NCI-H2107 treated with DMSO at 0.1 percent for 48 hours (cell line): ENCODE results near the gene CCR5.
A peak's percentile ranks its signal among the peaks of the same experiment; 100 is the strongest.

ENCODE experiments used
- DNase-seq: peaks from one replicate; lab custom pipeline; 2025; ENCODE audit not compliant: unreplicated experiment; lab: John Stamatoyannopoulos, UW

The CCR5 gene

GRCh38 chr3:46406788-46407611 lies 36.3 kb downstream of the CCR5 start, which contains the start of the genes CCR5AS and CCRL2:
TSS of gene CCR5AS (minus strand) at chr3:46407066.
TSS of gene CCRL2 (plus strand) at chr3:46407259. CDS start at chr3:46408080, 821 bp downstream.
- DNase-seq, result no peak

- DNase-seq, result no peak
Measured at GRCh38 chr3:46407970-46408369, 37.2 kb downstream of the CCR5 start.

DNA sequence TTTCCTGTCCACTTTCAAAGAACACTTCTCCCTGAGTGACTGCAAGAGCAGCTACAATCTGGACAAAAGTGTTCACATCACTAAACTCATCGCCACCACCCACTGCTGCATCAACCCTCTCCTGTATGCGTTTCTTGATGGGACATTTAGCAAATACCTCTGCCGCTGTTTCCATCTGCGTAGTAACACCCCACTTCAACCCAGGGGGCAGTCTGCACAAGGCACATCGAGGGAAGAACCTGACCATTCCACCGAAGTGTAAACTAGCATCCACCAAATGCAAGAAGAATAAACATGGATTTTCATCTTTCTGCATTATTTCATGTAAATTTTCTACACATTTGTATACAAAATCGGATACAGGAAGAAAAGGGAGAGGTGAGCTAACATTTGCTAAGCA lies 38.1 kb downstream of the CCR5 start:
- no peak for DNase-seq

DNA sequence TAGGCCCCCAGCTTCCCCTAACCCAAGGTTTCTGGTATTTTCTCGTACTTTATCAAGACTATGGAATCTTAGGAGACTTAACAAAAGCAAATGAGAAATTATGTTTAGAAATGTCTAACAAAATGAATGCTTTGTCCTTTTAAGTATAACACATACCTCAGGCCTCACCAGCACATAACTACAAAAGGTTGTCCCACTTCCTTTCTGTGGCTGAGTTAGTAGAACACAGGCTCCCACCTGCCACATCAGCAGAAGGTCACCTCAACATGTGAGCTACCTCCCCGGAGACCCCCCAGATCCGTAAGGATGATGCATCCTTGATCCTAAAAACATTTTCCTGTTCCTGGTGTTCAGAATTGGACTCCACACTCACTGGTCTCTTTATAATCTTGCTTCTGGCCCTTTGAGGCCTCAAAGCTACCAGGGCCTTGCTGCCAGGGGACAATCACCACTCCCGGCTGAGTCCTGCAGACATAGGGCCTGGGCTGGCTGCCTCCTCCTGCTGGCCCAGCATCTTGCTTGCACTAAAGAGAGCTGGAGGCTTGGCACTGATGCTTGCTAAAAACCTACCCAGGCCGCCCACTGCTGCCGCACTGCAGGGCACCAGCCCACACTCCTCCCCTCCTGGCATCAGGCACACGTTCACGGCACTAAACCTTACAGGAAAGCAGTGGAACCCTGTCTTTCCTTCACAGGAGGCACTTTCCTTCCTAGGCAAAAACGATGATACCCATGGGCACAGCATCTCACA lies 39.2 kb downstream of the CCR5 start:
- no peak for DNase-seq

DNA sequence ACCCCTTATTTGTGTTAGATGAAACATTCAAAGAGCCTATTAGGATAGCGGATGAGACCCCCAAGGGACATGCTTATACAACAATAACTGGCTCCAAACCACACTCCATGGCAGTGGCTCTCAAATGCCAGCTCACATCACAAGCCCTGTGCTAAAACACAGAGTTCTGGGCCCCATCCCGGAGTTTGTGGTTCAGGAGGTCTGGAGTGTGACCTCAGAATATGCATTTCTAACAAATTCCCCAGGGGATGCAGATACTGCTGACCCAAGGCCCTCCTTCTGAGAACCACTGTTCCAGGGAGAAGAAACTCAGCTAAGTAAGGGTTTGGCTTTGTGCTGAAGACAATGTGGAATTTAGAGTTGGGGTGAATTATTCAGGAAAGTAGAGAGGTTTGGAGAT lies 39.9 kb downstream of the CCR5 start:
- no peak for DNase-seq

GRCh38 chr3:46411271-46411670 lies 40.5 kb downstream of the CCR5 start:
- no peak for DNase-seq

GRCh38 chr3:46412786-46413298 lies 42.1 kb downstream of the CCR5 start:
- DNase-seq, result no peak

DNA sequence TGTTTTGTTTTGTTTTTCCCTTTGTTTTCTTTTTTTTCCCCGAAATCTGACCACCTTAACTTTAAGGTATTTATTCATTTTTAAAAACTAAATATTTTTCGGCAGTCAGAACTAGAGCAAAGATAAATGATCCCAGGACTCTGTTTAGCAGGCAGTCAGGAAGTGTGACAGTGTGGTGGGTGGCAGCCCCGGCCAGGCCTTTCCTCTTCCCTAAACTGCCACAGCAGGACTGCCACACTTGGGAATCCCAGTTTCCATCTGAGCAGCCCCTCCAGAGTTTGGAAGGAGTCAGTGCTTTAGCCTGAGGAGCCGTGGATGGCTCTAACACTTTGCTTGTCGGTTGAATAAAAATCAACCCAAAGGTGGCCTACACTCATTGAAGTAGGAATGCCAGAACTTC lies 43.2 kb downstream of the CCR5 start:
- no peak for DNase-seq

DNA sequence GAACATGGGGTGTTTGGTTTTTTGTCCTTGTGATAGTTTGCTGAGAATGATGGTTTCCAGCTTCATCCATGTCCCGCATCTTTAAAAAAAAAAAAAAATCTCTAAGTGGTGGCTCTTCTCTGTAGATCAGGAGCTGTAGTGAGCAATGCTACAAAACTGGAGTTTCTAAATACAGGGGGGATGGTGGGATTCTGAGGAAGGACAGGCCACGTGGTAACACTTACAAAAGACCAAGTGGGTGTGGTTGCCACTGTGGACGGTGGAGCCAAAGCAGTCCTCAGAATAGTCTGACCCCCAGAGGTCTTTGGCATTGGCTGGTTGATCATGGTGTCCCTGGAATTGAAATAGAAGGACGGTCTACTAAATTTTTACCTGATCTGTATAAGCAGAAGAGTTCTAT lies 44.0 kb downstream of the CCR5 start:
- no peak for DNase-seq

DNA sequence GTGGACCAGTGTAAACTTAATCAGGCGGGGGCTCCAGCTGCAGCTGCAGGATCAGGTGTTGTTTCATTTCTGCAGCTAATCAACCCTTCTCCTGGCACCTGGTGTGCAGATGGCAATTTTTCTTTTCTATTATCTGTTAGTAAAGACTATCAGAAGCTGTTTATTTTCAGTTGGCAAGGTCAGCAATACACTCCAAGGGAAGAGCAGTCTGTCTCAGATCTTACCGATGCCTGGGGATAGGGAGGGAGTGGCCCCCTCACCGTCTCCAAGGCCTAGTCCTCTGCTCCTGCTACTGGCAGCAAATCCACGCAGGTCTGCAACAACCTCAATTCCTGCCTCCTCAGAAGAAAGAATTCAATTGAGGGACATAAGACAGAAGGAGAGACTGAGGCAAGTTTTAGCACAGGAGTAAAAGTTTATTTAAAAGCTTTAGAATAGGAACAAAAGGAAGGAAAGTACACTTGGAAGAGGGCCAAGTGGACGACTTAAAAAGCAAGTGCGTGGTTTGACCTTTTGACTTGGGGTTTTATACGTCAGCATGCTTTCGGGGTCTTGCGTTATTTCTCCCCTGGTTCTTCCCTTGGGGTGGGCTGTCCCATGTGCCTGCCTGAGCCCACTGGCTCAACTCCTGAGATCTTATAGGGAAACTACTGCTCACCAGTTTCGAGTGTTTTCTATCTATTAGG lies 45.5 kb downstream of the CCR5 start:
- peak; percentile 63 for DNase-seq

DNA sequence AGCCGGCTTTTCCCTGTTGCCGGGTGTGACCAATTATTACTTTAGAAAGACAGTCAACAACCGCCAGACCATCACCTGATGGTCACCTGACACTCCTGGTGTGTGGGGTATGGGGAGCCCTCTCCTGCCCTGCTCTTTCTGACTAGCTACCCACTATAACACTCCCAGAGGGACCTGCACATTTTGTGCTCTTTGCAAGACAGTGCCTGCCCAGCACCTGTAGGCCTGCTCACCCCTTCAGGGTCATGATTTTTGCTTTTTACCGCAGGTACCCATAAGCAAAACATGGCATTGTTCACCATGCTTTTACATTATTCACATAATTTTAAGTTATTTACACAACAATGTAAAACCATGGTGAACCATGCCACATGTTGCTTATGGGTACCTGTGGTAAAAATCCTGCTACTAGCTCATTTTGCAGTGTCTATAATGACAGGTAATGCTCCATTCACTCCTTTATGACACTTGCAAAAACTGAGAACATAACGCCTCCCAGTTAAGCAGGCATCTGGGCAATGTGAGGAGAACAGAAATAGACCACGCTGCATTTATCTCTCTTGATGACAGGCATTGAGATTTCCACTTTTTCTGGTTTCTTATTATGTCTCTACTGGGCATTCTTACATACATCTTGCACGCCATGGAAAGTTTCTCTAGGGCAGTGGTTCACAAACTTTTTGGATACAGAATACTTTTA lies 46.2 kb downstream of the CCR5 start:
- DNase-seq, result peak; percentile 6

- no peak for DNase-seq
Measured at GRCh38 chr3:46417841-46418611, 47.3 kb downstream of the CCR5 start.

DNA sequence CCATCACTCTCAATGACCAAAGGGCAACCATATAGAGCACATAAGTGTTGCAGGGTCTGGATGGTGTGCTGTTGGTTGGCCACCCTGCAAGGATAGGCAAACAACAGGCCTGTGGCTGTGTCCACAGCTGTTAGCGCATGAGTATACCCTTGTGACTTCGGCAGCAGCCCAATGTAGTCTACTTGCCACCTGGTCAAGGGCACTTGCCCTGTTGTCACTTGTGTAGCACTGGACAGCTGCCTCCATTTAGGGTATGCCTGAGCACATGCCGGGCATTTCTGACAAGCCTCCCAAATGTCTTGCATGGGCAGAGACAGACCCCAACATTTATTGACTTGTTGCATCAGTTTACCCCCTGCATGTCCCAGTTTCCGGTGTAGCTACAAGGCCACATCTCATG lies 49.1 kb downstream of the CCR5 start:
- DNase-seq, result no peak

GRCh38 chr3:46420931-46421330 lies 50.2 kb downstream of the CCR5 start:
- no peak for DNase-seq

GRCh38 chr3:46422617-46423016 lies 51.9 kb downstream of the CCR5 start:
- no peak for DNase-seq

DNA sequence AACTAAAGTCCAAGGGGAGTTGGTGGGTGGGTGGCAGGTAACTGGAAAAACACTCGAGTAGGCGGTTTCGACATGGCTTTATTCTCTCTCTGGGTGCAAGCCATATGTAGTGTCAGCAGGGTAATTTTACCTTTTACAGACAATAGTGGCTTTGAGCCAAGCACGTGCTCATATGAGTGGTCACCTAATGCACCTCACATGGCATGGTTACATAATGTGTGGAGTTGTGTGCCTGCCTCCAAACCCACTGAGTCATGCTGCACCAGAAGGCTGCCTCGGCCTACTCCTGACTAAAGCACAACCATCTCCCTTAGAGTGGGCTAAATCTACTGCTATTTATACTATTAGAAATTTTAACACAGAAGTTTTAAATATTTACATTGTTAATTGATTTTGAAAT lies 52.8 kb downstream of the CCR5 start:
- no peak for DNase-seq
